Tibial artery (tissue), 4 donors: ENCODE measurements around the gene CFAP74.

Source experiments
- DNase-seq, 2 donors: peaks; one replicate each; pipeline ENCODE4 v3.0.0-alpha.2; 2019
- H3K27ac ChIP-seq, 2 donors: fragments of 200-600 bp; sonication (generic) in 1 of 2; 1 replicate in 1 of 2; 2 replicates in 1 of 2; pipeline ENCODE4 v1.5.1; 2018 to 2019; ENCODE audit warnings: mild to moderate bottlenecking in 1 of 2
- H3K27me3 ChIP-seq, 2 donors: fragments of 200-600 bp; sonication (generic) in 1 of 2; one replicate each; pipeline versions ENCODE4 v1.5.1 to v1.6.0; 2016 to 2019
- H3K36me3 ChIP-seq, 3 donors: fragments of 200-600 bp; sonication (generic) in 2 of 3; one replicate each; pipeline ENCODE4 v1.5.1; 2016 to 2019; ENCODE audit warnings: mild to moderate bottlenecking in 2 of 3
- H3K4me1 ChIP-seq, 4 donors: fragments of 200-600 bp; sonication (generic) in 2 of 4; 1 replicate in 3 of 4; 2 replicates in 1 of 4; pipeline ENCODE4 v1.5.1; 2016 to 2019
- H3K4me3 ChIP-seq, 2 donors: fragments of 200-600 bp; sonication (generic) in 1 of 2; 1 replicate in 1 of 2; 2 replicates in 1 of 2; pipeline ENCODE4 v1.5.1; 2018 to 2019; ENCODE audit warnings: mild to moderate bottlenecking in 2 of 2
- H3K9me3 ChIP-seq, 3 donors: fragments of 200-600 bp; sonication (generic) in 1 of 3; one replicate each; pipeline ENCODE4 v1.5.1; 2016 to 2019
- CTCF ChIP-seq, 2 experiments: fragments of 200-600 bp in 1 of 2; fragments of 450-650 bp in 1 of 2; IDR thresholded peaks; one replicate each; pipeline ENCODE4 v1.5.1; 2017 to 2019; ENCODE audit warnings: antibody characterized with exemption in 2 of 2, mild to moderate bottlenecking in 1 of 2, moderate library complexity in 1 of 2
- intact Hi-C: fragments of 100-400 bp; cut with DNase I; formaldehyde crosslinking; loops from one replicate; pipeline ENCODE4 v1.15.0; 2023; ENCODE audit warnings: low total_unique reads

The CFAP74 gene

GRCh38 chr1:1950940-1951339, 52.6 kb downstream of the CFAP74 start:
- H3K36me3 ChIP-seq, result no peaks in the 10 kb centered on the region
- intact Hi-C loops, result no loop called here
- TF ChIP-seq CTCF (IDR thresholded peaks at IDR 0.05), result no peak
- H3K4me1 ChIP-seq, result no peaks in the 10 kb centered on the region
- H3K27me3 ChIP-seq, result peaks cover 0 to 39% of the 10 kb centered on the region in 2 donors
- DNase-seq, result no peak
- no peaks in the 10 kb centered on the region for H3K9me3 ChIP-seq
- H3K27ac ChIP-seq, result no peak overlapping the region
- no peak overlapping the region for H3K4me3 ChIP-seq

DNA sequence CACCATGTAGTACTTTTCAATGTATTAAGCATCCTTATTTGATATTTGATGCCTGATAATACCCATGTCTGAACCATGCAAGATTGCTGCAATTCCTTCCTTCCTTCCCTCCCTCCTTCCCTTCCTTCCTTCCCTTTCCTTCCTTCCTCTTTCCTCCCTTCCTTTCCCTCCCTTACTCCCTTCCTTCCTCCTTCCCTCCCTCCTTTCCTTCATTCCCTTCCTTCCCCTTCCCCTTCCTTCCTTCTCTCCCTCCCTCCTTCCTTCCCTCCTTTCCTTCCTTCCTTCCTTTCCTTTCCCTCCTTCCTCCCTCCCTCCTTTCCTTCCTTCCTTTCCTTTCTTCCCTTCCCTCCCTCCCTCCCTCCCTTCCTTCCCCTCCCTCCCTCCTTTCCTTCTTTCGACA, 54.8 kb downstream of the CFAP74 start:
- DNase-seq, result no peak
- TF ChIP-seq CTCF (IDR thresholded peaks at IDR 0.05), result no peak
- peaks cover 0 to 47% of the 10 kb centered on the region in 2 donors for H3K27me3 ChIP-seq
- H3K4me1 ChIP-seq, result peaks cover 0 to 7% (median 0%) of the 10 kb centered on the region in 4 donors
- intact Hi-C loops, result no loop called here
- H3K36me3 ChIP-seq, result no peaks in the 10 kb centered on the region
- no peaks in the 10 kb centered on the region for H3K9me3 ChIP-seq
- H3K4me3 ChIP-seq, result no peak overlapping the region
- H3K27ac ChIP-seq, result no peak overlapping the region

DNA sequence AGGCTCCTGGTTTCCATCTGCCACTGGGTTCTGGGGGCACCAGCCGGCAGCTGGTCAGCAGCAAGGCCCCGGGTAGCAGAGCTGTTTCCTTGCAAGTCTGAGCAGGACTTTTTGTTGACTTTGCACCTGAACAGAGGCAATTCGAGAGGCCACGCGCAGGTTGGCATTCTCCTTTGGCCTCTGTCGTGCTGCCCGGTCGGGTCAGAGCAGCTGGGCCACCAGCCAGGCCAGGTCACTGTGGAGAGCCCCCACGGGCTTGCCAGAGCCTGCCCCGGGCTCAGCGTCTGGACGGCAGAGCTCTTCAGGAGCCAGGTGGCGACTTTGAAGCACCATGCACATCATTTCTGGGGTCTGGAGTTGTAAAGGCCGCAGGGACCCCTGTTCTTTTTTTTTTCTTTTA, 56.1 kb downstream of the CFAP74 start:
- TF ChIP-seq CTCF (IDR thresholded peaks at IDR 0.05), result no peak
- intact Hi-C loops, result no loop called here
- Histone ChIP-seq H3K9me3 (no peaks in the 10 kb centered on the region), H3K4me3 (no peak overlapping the region), H3K27ac (no peak overlapping the region), H3K36me3 (no peaks in the 10 kb centered on the region), H3K27me3 (peaks cover 0 to 54% of the 10 kb centered on the region in 2 donors), H3K4me1 (peaks cover 0 to 9% (median 0%) of the 10 kb centered on the region in 4 donors)
- DNase-seq, result no peak

GRCh38 chr1:1946540-1946939, 57.0 kb downstream of the CFAP74 start:
- intact Hi-C loops, result no loop called here
- Histone ChIP-seq H3K27me3 (peaks cover 0 to 63% of the 10 kb centered on the region in 2 donors), H3K4me1 (peaks cover 0 to 9% (median 0%) of the 10 kb centered on the region in 4 donors), H3K36me3 (no peaks in the 10 kb centered on the region), H3K9me3 (no peaks in the 10 kb centered on the region), H3K4me3 (no peak overlapping the region), H3K27ac (no peak overlapping the region)
- TF ChIP-seq CTCF (IDR thresholded peaks at IDR 0.05), result no peak
- DNase-seq, result no peak

DNA sequence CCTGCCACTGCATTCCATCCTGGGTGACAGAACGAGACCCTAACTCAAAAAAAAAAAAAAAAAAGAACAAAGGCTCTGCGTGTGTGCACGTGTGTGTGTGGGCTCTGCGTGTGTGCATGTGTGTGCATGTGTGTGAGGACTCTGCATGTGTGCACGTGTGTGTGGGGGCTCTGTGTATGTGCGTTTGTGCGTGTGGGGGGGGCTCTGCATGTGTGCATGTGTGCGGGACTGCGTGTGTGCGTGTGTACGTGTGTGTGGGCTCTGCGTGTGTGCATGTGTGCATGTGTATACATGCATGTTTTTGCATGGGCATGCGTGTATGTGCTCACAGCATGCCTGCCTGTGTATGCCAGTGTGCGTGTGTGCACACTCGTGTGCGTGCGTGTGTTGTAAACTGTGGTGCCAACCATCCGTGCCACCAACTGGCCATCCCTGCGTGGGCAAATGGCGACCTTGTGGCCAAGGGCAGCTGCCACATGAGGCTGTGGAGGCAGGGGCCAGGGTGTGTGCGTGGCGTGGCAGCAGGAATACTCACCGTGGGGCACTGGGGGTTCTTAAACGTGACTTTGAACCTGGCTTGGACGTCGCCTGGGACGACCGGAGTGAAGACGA, 57.7 kb downstream of the CFAP74 start:
- Histone ChIP-seq H3K36me3 (no peaks in the 10 kb centered on the region), H3K4me3 (no peak overlapping the region), H3K4me1 (peaks cover 0 to 9% (median 0%) of the 10 kb centered on the region in 4 donors), H3K27ac (no peak overlapping the region), H3K27me3 (peaks cover 0 to 66% of the 10 kb centered on the region in 2 donors), H3K9me3 (no peaks in the 10 kb centered on the region)
- intact Hi-C loops, result no loop called here
- no peak for TF ChIP-seq CTCF (IDR thresholded peaks at IDR 0.05)
- DNase-seq, result no peak
